ENCODE measurements around the gene VPS26C. TPM values are rescaled to one million over a fixed set of nuclear protein-coding genes. Genes with fewer than 3 reads are reported as not detected.

VPS26C gene
- total RNA-seq, 1 experiment from 2014 or later: 58.0 TPM

DNA sequence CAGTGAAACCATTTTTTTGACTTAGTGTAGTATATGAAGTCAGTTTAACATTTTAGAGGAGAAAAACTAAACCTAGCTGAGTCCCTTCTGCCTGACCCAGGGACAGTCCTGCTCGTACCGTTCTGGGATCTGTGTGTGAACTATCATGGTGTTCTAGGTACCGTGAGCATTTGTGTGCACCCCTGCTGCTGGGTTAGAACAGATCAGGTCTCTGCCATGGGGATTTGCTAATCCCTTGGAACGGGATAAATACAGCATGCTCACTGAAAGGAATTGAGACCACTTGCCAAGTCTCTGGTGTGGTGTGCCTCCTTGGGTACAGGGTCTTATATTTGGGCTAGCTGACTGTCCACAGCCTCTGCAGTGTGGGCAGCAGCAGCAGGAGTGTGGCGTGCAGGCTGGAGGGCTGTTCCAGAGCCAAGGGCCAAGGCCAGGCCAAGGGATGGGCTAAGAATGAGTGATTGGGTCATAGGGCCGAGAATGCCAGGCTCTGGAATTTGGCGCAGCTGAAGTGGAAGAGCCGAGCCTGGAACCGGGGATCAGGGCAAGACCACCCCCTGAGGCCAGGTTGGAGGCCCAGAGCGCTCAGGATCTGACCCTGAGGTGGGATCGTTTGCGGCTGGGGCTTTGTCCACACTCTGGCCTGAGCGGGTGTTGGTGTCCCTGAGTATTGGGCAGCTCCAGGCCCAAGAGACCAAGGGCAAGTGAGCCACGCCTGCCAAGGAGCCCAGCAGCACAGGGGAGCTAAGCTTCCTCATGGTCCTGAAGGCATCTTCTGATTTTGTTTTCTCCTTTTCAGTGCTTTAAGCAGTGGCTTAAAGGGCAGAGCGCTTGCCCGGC, 66.3 kb downstream of the VPS26C start:
- H4K8ac ChIP-seq (replicated peaks; ENCODE audit: insufficient read length, low read depth, low read length): no peak overlapping the region
- Mint-ChIP-seq H3K4me1 (peaks cover 12 to 14% of the 10 kb centered on the region in 2 experiments), H3K36me3 (ENCODE audit: insufficient read depth in 1 of 3, low read depth in 3 of 3) (peaks cover 7 to 23% (median 16%) of the 10 kb centered on the region in 3 experiments; a peak in 6 of 7 replicates), H3K27me3 (ENCODE audit: low read depth) (no peaks in the 10 kb centered on the region), H3K27ac (no peak overlapping the region; a peak in 1 of 7 replicates), H3K9me3 (no peaks in the 10 kb centered on the region), H3K4me3 (no peak overlapping the region)
- H3K79me2 ChIP-seq (ENCODE audit: insufficient read depth, low read length): no peaks in the 10 kb centered on the region
- 0 out of 2 replicates have a peak, but pooled peaks cover 2% of the 10 kb centered on the region for H3K4me1 ChIP-seq (ENCODE audit: insufficient read depth, low read length)
- H2AFZ ChIP-seq (ENCODE audit: low read length): no peak overlapping the region
- H2BK120ac ChIP-seq (ENCODE audit: low read depth, low read length, poor library complexity, severe bottlenecking): no peak overlapping the region
- no peaks in the 10 kb centered on the region for H3K27me3 ChIP-seq (ENCODE audit: insufficient read depth, low read length)
- no peak overlapping the region for H3K18ac ChIP-seq (ENCODE audit: insufficient read length, low read depth, low read length)
- no peak overlapping the region for H2BK5ac ChIP-seq (ENCODE audit: insufficient read length, low read length)
- H3K9ac ChIP-seq (ENCODE audit: extremely low read depth, insufficient read length, low read length): no peak overlapping the region
- no peak overlapping the region for H2BK20ac ChIP-seq (ENCODE audit: low read depth, low read length, poor library complexity, severe bottlenecking)
- no peak overlapping the region for H2BK12ac ChIP-seq (ENCODE audit: insufficient read length, low read depth, low read length)
- H2AK5ac ChIP-seq (ENCODE audit: insufficient read length, low read length): no peak overlapping the region
- H2BK15ac ChIP-seq (ENCODE audit: low read depth, low read length): no peak overlapping the region
- H3K9me3 ChIP-seq (ENCODE audit: control insufficient read depth, low read depth, low read length): no peaks in the 10 kb centered on the region
- no peak overlapping the region for H3T11ph ChIP-seq (ENCODE audit: low read length)
- H3K4me2 ChIP-seq (ENCODE audit: insufficient read depth, insufficient read length, low read length): no peak overlapping the region
- no peak overlapping the region for H4K91ac ChIP-seq (ENCODE audit: insufficient read length, low read depth, low read length)
- WGBS (ENCODE audit: extremely low coverage, insufficient read length, low lambda C conversion rate): no CpG with 5 or more reads among the region's 16 CpGs
- H3K23ac ChIP-seq (ENCODE audit: insufficient read length, low read depth, low read length): no peak overlapping the region
- TF ChIP-seq, protein P1, sequence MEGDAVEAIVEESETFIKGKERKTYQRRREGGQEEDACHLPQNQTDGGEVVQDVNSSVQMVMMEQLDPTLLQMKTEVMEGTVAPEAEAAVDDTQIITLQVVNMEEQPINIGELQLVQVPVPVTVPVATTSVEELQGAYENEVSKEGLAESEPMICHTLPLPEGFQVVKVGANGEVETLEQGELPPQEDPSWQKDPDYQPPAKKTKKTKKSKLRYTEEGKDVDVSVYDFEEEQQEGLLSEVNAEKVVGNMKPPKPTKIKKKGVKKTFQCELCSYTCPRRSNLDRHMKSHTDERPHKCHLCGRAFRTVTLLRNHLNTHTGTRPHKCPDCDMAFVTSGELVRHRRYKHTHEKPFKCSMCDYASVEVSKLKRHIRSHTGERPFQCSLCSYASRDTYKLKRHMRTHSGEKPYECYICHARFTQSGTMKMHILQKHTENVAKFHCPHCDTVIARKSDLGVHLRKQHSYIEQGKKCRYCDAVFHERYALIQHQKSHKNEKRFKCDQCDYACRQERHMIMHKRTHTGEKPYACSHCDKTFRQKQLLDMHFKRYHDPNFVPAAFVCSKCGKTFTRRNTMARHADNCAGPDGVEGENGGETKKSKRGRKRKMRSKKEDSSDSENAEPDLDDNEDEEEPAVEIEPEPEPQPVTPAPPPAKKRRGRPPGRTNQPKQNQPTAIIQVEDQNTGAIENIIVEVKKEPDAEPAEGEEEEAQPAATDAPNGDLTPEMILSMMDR (conservative IDR thresholded peaks at IDR 0.05): no peak
- H4K5ac ChIP-seq (ENCODE audit: insufficient read length, low read depth, low read length): no peak overlapping the region
- DNase-seq: no peak
- no peak overlapping the region for H3K56ac ChIP-seq (ENCODE audit: insufficient read length, low read depth, low read length)
- no peaks in the 10 kb centered on the region for H3K79me1 ChIP-seq (ENCODE audit: insufficient read depth, low read depth, low read length, poor library complexity, severe bottlenecking)
- no peaks in the 10 kb centered on the region for H3K23me2 ChIP-seq (ENCODE audit: insufficient read length, low read depth, low read length, poor library complexity, severe bottlenecking)
- no peaks in the 10 kb centered on the region for H4K20me1 ChIP-seq (ENCODE audit: control insufficient read depth, insufficient read depth, insufficient read length)
- H3K27ac ChIP-seq (ENCODE audit: insufficient read length, low read depth, low read length): no peak overlapping the region
- no peak overlapping the region for H3K14ac ChIP-seq (ENCODE audit: insufficient read depth, low read length)
- no peak overlapping the region for H3K4ac ChIP-seq (ENCODE audit: low read depth, low read length)

All from H9 (cell line).